G401 (cell line): ENCODE measurements around the gene DTWD2. TPM values are rescaled to one million over a fixed set of nuclear protein-coding genes. Genes with fewer than 3 reads are reported as not detected.
"Not testable (repeated sequence)": the region's sequence is repeated elsewhere in the genome, so short reads cannot be mapped to it uniquely, and the experiment has no call there.

ENCODE experiments used
- DNase-seq: peaks from one replicate; pipeline ENCODE4 v3.0.0-alpha.2; 2015; ENCODE audit warnings: low spot score
- in situ Hi-C: cut with HindIII; loops from 2 replicates; pipeline ENCODE4 v1.10.0; 2016; ENCODE audit warnings: low sequenced_read_pairs, mixed read lengths
- total RNA-seq: library from RNA; depleted of rRNA; stranded (reverse); fragments of >200 nt; shearing (Covaris generic); gene quantifications from 2 replicates; pipeline ENCODE4 v1.2.3, GENCODE V29; 2014

Gene DTWD2
- total RNA-seq, 1 experiment from 2014 or later, result 4.3 TPM

- DNase-seq, result no peak
- in situ Hi-C loops, result no loop called here
Measured at GRCh38 chr5:118902656-118903438, 85.5 kb downstream of the DTWD2 start.

- no peak for DNase-seq
- in situ Hi-C loops, result no loop called here
Measured at GRCh38 chr5:118894709-118895108, 93.6 kb downstream of the DTWD2 start.

GRCh38 chr5:118891252-118891651 lies 97.1 kb downstream of the DTWD2 start:
- peak; percentile 24 for DNase-seq
- in situ Hi-C loops, result no loop called here

GRCh38 chr5:118889165-118889564 lies 99.2 kb downstream of the DTWD2 start:
- DNase-seq, result no peak
- in situ Hi-C loops, result no loop called here

- in situ Hi-C loops, result no loop called here
- DNase-seq, result no peak
Measured at GRCh38 chr5:118888556-118888955, 99.8 kb downstream of the DTWD2 start.

GRCh38 chr5:118883362-118883761 lies 105.0 kb downstream of the DTWD2 start:
- in situ Hi-C loops, result no loop called here
- no peak for DNase-seq

- in situ Hi-C loops, result no loop called here
- DNase-seq, result no peak
Measured at GRCh38 chr5:118882666-118883065, 105.7 kb downstream of the DTWD2 start.

GRCh38 chr5:118876852-118877251 lies 111.5 kb downstream of the DTWD2 start:
- DNase-seq, in situ Hi-C loops: not testable (repeated sequence)

- in situ Hi-C loops, result no loop called here
- DNase-seq, result no peak
Measured at GRCh38 chr5:118875131-118875530, 113.2 kb downstream of the DTWD2 start.

- no peak for DNase-seq
- in situ Hi-C loops, result no loop called here
Measured at GRCh38 chr5:118873417-118873816, 114.9 kb downstream of the DTWD2 start.

- in situ Hi-C loops, result no loop called here
- DNase-seq, result no peak
Measured at GRCh38 chr5:118863345-118863744, 125.0 kb downstream of the DTWD2 start.

- no peak for DNase-seq
- in situ Hi-C loops, result no loop called here
Measured at GRCh38 chr5:118862596-118862995, 125.8 kb downstream of the DTWD2 start.

- DNase-seq, result no peak
- in situ Hi-C loops, result no loop called here
Measured at GRCh38 chr5:118857700-118858099, 130.6 kb downstream of the DTWD2 start.

GRCh38 chr5:118854819-118855218 lies 133.5 kb downstream of the DTWD2 start:
- DNase-seq, result no peak
- in situ Hi-C loops, result no loop called here

GRCh38 chr5:118851785-118852184 lies 136.6 kb downstream of the DTWD2 start:
- DNase-seq, in situ Hi-C loops: not testable (repeated sequence)

- DNase-seq, in situ Hi-C loops: not testable (repeated sequence)
Measured at GRCh38 chr5:118849507-118849906, 138.8 kb downstream of the DTWD2 start.

GRCh38 chr5:118844351-118844750 lies 144.0 kb downstream of the DTWD2 start:
- DNase-seq, result no peak
- in situ Hi-C loops, result no loop called here

- in situ Hi-C loops, result no loop called here
Measured at GRCh38 chr5:118834710-118835109, 153.6 kb downstream of the DTWD2 start.

GRCh38 chr5:118832974-118833373 lies 155.4 kb downstream of the DTWD2 start:
- in situ Hi-C loops, result no loop called here
- DNase-seq, result no peak

More at GRCh38 chr5:118834710-118835109, 153.6 kb downstream of the DTWD2 start:
- DNase-seq, result no peak

GRCh38 chr5:118825226-118825625 lies 163.1 kb downstream of the DTWD2 start:
- in situ Hi-C loops, result no loop called here
- no peak for DNase-seq

GRCh38 chr5:118818604-118819003 lies 169.7 kb downstream of the DTWD2 start:
- DNase-seq, result no peak
- in situ Hi-C loops, result no loop called here
